ENCODE data around the gene VMP1.
"Not testable (repeated sequence)": the region's sequence is repeated elsewhere in the genome, so short reads cannot be mapped to it uniquely, and the experiment has no call there.

VMP1 gene

GRCh38 chr17:59806322-59806721 lies 98.9 kb downstream of the VMP1 start:
- in situ Hi-C loops (cut with MboI; ENCODE audit: low sequenced_read_pairs), result not testable (repeated sequence)

GRCh38 chr17:59807892-59808509 lies 100.5 kb downstream of the VMP1 start:
- in situ Hi-C loops (cut with MboI; ENCODE audit: low sequenced_read_pairs), result no loop called here

GRCh38 chr17:59810894-59811153 lies 103.4 kb downstream of the VMP1 start:
- in situ Hi-C loops (cut with MboI; ENCODE audit: low sequenced_read_pairs), result no loop called here

- in situ Hi-C loops (cut with MboI; ENCODE audit: low sequenced_read_pairs), result no loop called here
These were observed 103.8 kb downstream of the VMP1 start for GRCh38 chr17:59811209-59811608.

GRCh38 chr17:59812139-59812538 lies 104.7 kb downstream of the VMP1 start:
- in situ Hi-C loops (cut with MboI; ENCODE audit: low sequenced_read_pairs), result no loop called here

- in situ Hi-C loops (cut with MboI; ENCODE audit: low sequenced_read_pairs), result no loop called here
These were observed 106.8 kb downstream of the VMP1 start for GRCh38 chr17:59814276-59814675.

- in situ Hi-C loops (cut with MboI; ENCODE audit: low sequenced_read_pairs), result no loop called here
These were observed 107.2 kb downstream of the VMP1 start for GRCh38 chr17:59814685-59815084.

GRCh38 chr17:59815965-59816364 lies 108.5 kb downstream of the VMP1 start:
- in situ Hi-C loops (cut with MboI; ENCODE audit: low sequenced_read_pairs), result no loop called here

GRCh38 chr17:59825533-59826322 lies 118.3 kb downstream of the VMP1 start:
- in situ Hi-C loops (cut with MboI; ENCODE audit: low sequenced_read_pairs), result no loop called here

- in situ Hi-C loops (cut with MboI; ENCODE audit: low sequenced_read_pairs), result no loop called here
These were observed 119.4 kb downstream of the VMP1 start for GRCh38 chr17:59826706-59827453.

- in situ Hi-C loops (cut with MboI; ENCODE audit: low sequenced_read_pairs), result no loop called here
These were observed 120.4 kb downstream of the VMP1 start for GRCh38 chr17:59827721-59828477.

- in situ Hi-C loops (cut with MboI; ENCODE audit: low sequenced_read_pairs), result no loop called here
These were observed 121.0 kb downstream of the VMP1 start for GRCh38 chr17:59828478-59828760.

GRCh38 chr17:59828819-59829216 lies 121.4 kb downstream of the VMP1 start:
- in situ Hi-C loops (cut with MboI; ENCODE audit: low sequenced_read_pairs), result not testable (repeated sequence)

GRCh38 chr17:59829217-59830006 lies 122.0 kb downstream of the VMP1 start:
- in situ Hi-C loops (cut with MboI; ENCODE audit: low sequenced_read_pairs), result no loop called here

- in situ Hi-C loops (cut with MboI; ENCODE audit: low sequenced_read_pairs), result no loop called here
These were observed 122.7 kb downstream of the VMP1 start for GRCh38 chr17:59830007-59830630.

- in situ Hi-C loops (cut with MboI; ENCODE audit: low sequenced_read_pairs), result no loop called here
These were observed 123.5 kb downstream of the VMP1 start for GRCh38 chr17:59830846-59831486.

- in situ Hi-C loops (cut with MboI; ENCODE audit: low sequenced_read_pairs), result no loop called here
These were observed 125.5 kb downstream of the VMP1 start for GRCh38 chr17:59832883-59833379.

- in situ Hi-C loops (cut with MboI; ENCODE audit: low sequenced_read_pairs), result no loop called here
These were observed 130.0 kb downstream of the VMP1 start for GRCh38 chr17:59837308-59838051.
